ENCODE measurements around the gene VRK3.

VRK3 gene

GRCh38 chr19:50030225-50030624, 5.1 kb upstream of the VRK3 start:
- Histone ChIP-seq H4K20me1 (ENCODE audit: insufficient read depth, low read length, poor library complexity, severe bottlenecking) (peaks cover 23% of the 10 kb centered on the region), H2AFZ (ENCODE audit: low read length) (no peak overlapping the region), H3K9me3 (ENCODE audit: insufficient read depth, low read depth, low read length) (no peaks in the 10 kb centered on the region), H3K9me2 (replicated peaks; ENCODE audit: low read depth, low read length) (no peaks in the 10 kb centered on the region), H3K36me3 (ENCODE audit: insufficient read depth, low read length) (peaks cover 28% of the 10 kb centered on the region; the same call in 1 of the 2 replicates), H3K4me1 (ENCODE audit: insufficient read depth, low read length, poor library complexity, severe bottlenecking) (peaks cover 17% of the 10 kb centered on the region), H3K79me2 (ENCODE audit: insufficient read depth, low read length) (peaks cover 67% of the 10 kb centered on the region), H3K27me3 (ENCODE audit: insufficient read depth, low read length, poor library complexity, severe bottlenecking) (no peaks in the 10 kb centered on the region), H3K9ac (ENCODE audit: low read depth, low read length, poor library complexity, severe bottlenecking) (no peak overlapping the region), H3K4me3 (ENCODE audit: low read length, poor library complexity, severe bottlenecking) (no peak overlapping the region), H3F3A (ENCODE audit: low read depth) (no peaks in the 10 kb centered on the region), H3K4me2 (ENCODE audit: low read depth, low read length, poor library complexity, severe bottlenecking) (peak overlapping the region; percentile 59)
- TF ChIP-seq CTCF (conservative IDR thresholded peaks at IDR 0.05; ENCODE audit: low read length), result no peak
- TF ChIP-seq EZH2phosphoT487 (IDR thresholded peaks at IDR 0.05; ENCODE audit: borderline replicate concordance), result no peak

- Histone ChIP-seq H3K9me3 (ENCODE audit: insufficient read depth, low read depth, low read length) (no peaks in the 10 kb centered on the region), H3K9me2 (replicated peaks; ENCODE audit: low read depth, low read length) (no peaks in the 10 kb centered on the region), H3K27me3 (ENCODE audit: insufficient read depth, low read length, poor library complexity, severe bottlenecking) (no peaks in the 10 kb centered on the region), H3K9ac (ENCODE audit: low read depth, low read length, poor library complexity, severe bottlenecking) (peak overlapping the region; percentile 65), H3K79me2 (ENCODE audit: insufficient read depth, low read length) (peaks cover 79% of the 10 kb centered on the region), H4K20me1 (ENCODE audit: insufficient read depth, low read length, poor library complexity, severe bottlenecking) (peaks cover 34% of the 10 kb centered on the region), H3K4me3 (ENCODE audit: low read length, poor library complexity, severe bottlenecking) (peak overlapping the region; percentile 89), H3F3A (ENCODE audit: low read depth) (no peaks in the 10 kb centered on the region), H2AFZ (ENCODE audit: low read length) (no peak overlapping the region), H3K4me1 (ENCODE audit: insufficient read depth, low read length, poor library complexity, severe bottlenecking) (peaks cover 32% of the 10 kb centered on the region), H3K36me3 (ENCODE audit: insufficient read depth, low read length) (peaks cover 2% of the 10 kb centered on the region; the same call in 1 of the 2 replicates), H3K4me2 (ENCODE audit: low read depth, low read length, poor library complexity, severe bottlenecking) (peak overlapping the region; percentile 72)
- TF ChIP-seq CTCF (conservative IDR thresholded peaks at IDR 0.05; ENCODE audit: low read length), result no peak
- TF ChIP-seq EZH2phosphoT487 (IDR thresholded peaks at IDR 0.05; ENCODE audit: borderline replicate concordance), result no peak
Observed at GRCh38 chr19:50026550-50026906, 1.4 kb upstream of the VRK3 start.

- TF ChIP-seq EZH2phosphoT487 (IDR thresholded peaks at IDR 0.05; ENCODE audit: borderline replicate concordance), result no peak
- TF ChIP-seq CTCF (conservative IDR thresholded peaks at IDR 0.05; ENCODE audit: low read length), result no peak
- H3K79me2 ChIP-seq (ENCODE audit: insufficient read depth, low read length), result peaks cover 74% of the 10 kb centered on the region
Observed at GRCh38 chr19:50025794-50026549, 800 bp upstream of the VRK3 start, which contains the start of gene ZNF473. Gene ZNF473 (plus strand): TSS chr19:50026005. CDS start chr19:50031083, 5,078 bp downstream.

More at GRCh38 chr19:50025794-50026549, 800 bp upstream of the VRK3 start, which contains the start of gene ZNF473:
- H3K9me2 ChIP-seq (replicated peaks; ENCODE audit: low read depth, low read length), result no peaks in the 10 kb centered on the region
- peaks cover 32% of the 10 kb centered on the region for H4K20me1 ChIP-seq (ENCODE audit: insufficient read depth, low read length, poor library complexity, severe bottlenecking)
- no peaks in the 10 kb centered on the region for H3F3A ChIP-seq (ENCODE audit: low read depth)
- no peaks in the 10 kb centered on the region for H3K36me3 ChIP-seq (ENCODE audit: insufficient read depth, low read length)
- H3K9ac ChIP-seq (ENCODE audit: low read depth, low read length, poor library complexity, severe bottlenecking), result peak within 1 kb of the TSS; percentile 86
- peaks cover 28% of the 10 kb centered on the region for H3K4me1 ChIP-seq (ENCODE audit: insufficient read depth, low read length, poor library complexity, severe bottlenecking)
- peak within 1 kb of the TSS; percentile 89 for H3K4me3 ChIP-seq (ENCODE audit: low read length, poor library complexity, severe bottlenecking)
- H2AFZ ChIP-seq (ENCODE audit: low read length), result peak within 1 kb of the TSS; percentile 92
- H3K4me2 ChIP-seq (ENCODE audit: low read depth, low read length, poor library complexity, severe bottlenecking), result peak within 1 kb of the TSS; percentile 94
- H3K27me3 ChIP-seq (ENCODE audit: insufficient read depth, low read length, poor library complexity, severe bottlenecking), result no peaks in the 10 kb centered on the region
- no peaks in the 10 kb centered on the region for H3K9me3 ChIP-seq (ENCODE audit: insufficient read depth, low read depth, low read length)
